ENCODE results near the gene GPRIN3. TPM values are rescaled to one million over a fixed set of nuclear protein-coding genes. Genes with fewer than 3 reads are reported as not detected.

Gene GPRIN3
- total RNA-seq, 1 donor from 2014 or later = not detected

DNA sequence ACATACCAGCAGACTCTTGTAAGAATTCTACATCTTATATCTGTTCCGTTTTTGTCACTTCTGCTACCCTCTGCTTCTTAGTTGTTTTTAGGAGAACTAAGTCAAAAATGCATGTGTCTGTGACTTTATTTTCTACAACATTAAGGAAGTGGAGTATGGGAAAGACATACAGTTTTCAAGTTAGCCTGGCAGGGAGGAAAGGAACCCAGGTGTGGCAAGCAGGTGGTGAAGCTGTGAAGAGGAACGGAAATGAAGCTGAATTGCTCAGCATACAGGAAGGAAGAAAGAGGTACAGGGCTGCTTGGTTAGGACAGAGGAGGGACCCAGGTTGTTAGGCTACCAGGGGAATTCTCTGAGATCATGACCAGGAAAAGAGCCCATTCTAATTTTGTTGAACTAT, 9.4 kb downstream of the GPRIN3 start:
- Histone ChIP-seq H3K4me3 (ENCODE audit: low read depth, low read length) (no peak overlapping the region), H3K27me3 (ENCODE audit: control insufficient read depth, insufficient read depth, low read length) (no peaks in the 10 kb centered on the region), H3K36me3 (ENCODE audit: control insufficient read depth, insufficient read depth, low read length) (no peaks in the 10 kb centered on the region)
- DNase-seq (ENCODE audit: low read depth) (no peak), FAIRE-seq (no peak)
- TF ChIP-seq, protein P1, sequence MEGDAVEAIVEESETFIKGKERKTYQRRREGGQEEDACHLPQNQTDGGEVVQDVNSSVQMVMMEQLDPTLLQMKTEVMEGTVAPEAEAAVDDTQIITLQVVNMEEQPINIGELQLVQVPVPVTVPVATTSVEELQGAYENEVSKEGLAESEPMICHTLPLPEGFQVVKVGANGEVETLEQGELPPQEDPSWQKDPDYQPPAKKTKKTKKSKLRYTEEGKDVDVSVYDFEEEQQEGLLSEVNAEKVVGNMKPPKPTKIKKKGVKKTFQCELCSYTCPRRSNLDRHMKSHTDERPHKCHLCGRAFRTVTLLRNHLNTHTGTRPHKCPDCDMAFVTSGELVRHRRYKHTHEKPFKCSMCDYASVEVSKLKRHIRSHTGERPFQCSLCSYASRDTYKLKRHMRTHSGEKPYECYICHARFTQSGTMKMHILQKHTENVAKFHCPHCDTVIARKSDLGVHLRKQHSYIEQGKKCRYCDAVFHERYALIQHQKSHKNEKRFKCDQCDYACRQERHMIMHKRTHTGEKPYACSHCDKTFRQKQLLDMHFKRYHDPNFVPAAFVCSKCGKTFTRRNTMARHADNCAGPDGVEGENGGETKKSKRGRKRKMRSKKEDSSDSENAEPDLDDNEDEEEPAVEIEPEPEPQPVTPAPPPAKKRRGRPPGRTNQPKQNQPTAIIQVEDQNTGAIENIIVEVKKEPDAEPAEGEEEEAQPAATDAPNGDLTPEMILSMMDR (IDR thresholded peaks at IDR 0.05; ENCODE audit: insufficient read depth, low read length, severe bottlenecking) = no peak

DNA sequence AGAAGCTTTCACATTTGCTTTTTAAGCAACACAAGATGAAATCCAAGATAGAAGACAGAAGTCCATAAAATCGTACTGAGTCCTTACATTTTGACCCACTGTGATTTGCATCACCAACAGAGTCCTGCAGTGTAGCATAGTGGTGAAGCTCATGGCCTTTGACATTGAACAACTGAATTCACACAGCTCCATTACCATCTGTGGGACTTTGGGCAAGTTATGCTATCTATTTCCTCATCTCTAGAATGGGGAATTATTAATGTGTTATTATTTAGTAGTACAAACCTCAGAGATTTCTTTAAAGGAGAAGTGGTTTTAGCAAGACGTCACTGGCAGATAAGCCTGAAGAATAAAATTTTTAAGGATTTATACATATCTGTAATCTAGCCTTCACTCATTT, 10.7 kb downstream of the GPRIN3 start:
- H3K4me3 ChIP-seq (ENCODE audit: low read depth, low read length) = no peak overlapping the region
- DNase-seq (ENCODE audit: low read depth) = no peak
- H3K27me3 ChIP-seq (ENCODE audit: control insufficient read depth, insufficient read depth, low read length) = no peaks in the 10 kb centered on the region
- TF ChIP-seq, protein P1 (IDR thresholded peaks at IDR 0.05; ENCODE audit: insufficient read depth, low read length, severe bottlenecking) = no peak
- no peak for FAIRE-seq
- no peaks in the 10 kb centered on the region for H3K36me3 ChIP-seq (ENCODE audit: control insufficient read depth, insufficient read depth, low read length)

DNA sequence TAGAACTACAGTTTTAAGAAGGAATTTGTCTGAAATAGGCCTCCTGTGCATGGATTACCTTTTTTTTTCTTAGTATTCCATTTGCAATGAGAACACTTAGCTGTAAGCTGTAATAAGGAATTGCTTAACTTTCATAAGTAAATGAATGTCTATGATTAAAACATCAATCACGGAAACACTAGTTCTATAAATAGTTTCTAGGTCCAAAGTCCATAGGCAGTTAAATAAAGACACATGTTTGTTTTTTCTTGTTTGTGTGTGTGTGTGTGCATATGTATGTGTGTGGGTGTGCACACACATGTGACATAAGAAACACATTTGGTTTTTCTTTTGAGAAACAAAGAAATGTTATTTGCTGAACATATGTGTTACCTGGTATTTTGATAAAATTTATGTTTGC, 11.2 kb downstream of the GPRIN3 start:
- FAIRE-seq = no peak
- H3K27me3 ChIP-seq (ENCODE audit: control insufficient read depth, insufficient read depth, low read length) = no peaks in the 10 kb centered on the region
- H3K4me3 ChIP-seq (ENCODE audit: low read depth, low read length) = no peak overlapping the region
- H3K36me3 ChIP-seq (ENCODE audit: control insufficient read depth, insufficient read depth, low read length) = no peaks in the 10 kb centered on the region
- DNase-seq (ENCODE audit: low read depth) = no peak
- TF ChIP-seq, protein P1 (IDR thresholded peaks at IDR 0.05; ENCODE audit: insufficient read depth, low read length, severe bottlenecking) = no peak

DNA sequence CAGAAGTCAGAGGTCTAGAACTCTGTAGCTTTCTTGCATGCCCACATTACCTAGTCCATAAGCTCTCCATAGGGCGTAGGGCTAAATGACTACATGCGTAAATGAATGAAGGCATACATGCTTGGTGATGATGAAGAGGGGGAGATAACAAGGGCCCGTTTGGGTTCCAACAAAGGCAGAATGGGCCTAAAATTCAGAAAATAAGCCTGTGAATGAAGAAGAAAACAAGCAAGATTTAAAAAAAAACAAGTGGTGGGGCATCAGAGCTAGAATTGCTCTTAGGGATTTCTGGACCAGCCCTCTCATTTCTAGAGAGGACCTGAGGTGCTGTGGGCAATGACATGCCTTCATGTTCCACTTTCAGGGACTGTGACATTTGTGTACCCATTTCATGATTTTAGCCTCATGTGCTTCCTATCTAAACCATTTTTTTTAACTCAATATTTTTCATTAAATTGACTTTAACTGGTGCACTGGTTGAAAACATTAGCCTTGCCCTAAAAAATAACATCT, 12.1 kb downstream of the GPRIN3 start:
- Histone ChIP-seq H3K27me3 (ENCODE audit: control insufficient read depth, insufficient read depth, low read length) (no peaks in the 10 kb centered on the region), H3K4me3 (ENCODE audit: low read depth, low read length) (no peak overlapping the region), H3K36me3 (ENCODE audit: control insufficient read depth, insufficient read depth, low read length) (no peaks in the 10 kb centered on the region)
- TF ChIP-seq, protein P1 (IDR thresholded peaks at IDR 0.05; ENCODE audit: insufficient read depth, low read length, severe bottlenecking) = no peak
- FAIRE-seq (no peak), DNase-seq (ENCODE audit: low read depth) (no peak)

DNA sequence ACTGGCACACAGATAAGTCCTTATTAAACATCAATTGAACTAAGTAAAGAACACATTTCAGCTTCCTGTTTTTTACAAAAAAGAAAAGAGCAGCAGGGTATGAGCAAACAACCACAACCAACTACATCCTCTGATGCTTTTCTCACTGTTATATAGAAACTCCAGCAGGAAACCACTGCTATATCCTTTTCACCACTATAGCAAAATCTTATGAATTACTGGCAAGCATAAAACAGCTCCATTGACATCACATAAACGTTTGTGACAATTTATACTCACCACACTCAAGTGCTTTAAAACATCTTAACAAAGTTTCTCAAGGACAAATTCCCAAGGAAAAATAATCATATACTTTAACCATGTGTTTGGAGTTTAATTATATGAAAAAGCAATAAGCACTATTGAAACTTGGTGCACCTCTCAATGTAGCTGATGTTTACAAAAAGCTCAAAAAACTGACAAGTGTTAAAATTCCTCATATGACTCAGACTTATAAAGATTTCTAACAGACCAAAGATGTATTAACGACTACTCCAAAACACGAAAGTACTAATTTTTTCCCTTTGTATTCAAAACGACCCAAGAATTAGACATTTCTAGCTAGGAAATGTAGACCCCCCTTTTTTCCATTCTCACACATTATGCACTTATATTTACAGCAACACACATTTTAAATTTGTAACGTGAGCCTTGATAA, 12.9 kb downstream of the GPRIN3 start:
- H3K27me3 ChIP-seq (ENCODE audit: control insufficient read depth, insufficient read depth, low read length) = no peaks in the 10 kb centered on the region
- no peak for FAIRE-seq
- TF ChIP-seq, protein P1 (IDR thresholded peaks at IDR 0.05; ENCODE audit: insufficient read depth, low read length, severe bottlenecking) = no peak

DNA sequence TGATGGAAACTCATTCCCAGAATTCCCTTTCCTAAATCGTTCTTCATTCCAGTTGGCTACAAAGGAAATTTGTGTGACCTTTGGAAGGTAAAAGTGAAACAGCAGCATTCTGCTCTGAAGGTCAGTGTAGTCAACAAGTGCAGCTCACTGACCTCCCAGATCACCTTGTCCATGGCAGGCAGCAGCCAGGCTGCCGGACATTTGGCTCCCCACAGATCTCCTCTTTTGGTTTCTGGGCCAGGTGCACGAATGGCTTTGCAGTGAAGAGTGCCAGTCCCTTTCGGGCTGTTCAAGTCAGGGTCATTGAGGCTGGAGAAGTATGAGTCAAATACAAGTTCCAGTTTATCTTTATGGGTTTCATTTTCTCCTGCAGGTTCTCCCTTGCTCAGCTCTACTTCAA, 14.3 kb downstream of the GPRIN3 start:
- H3K36me3 ChIP-seq (ENCODE audit: control insufficient read depth, insufficient read depth, low read length) = no peaks in the 10 kb centered on the region
- TF ChIP-seq, protein P1 (IDR thresholded peaks at IDR 0.05; ENCODE audit: insufficient read depth, low read length, severe bottlenecking) = no peak
- H3K27me3 ChIP-seq (ENCODE audit: control insufficient read depth, insufficient read depth, low read length) = no peaks in the 10 kb centered on the region
- H3K4me3 ChIP-seq (ENCODE audit: low read depth, low read length) = no peak overlapping the region
- DNase-seq (ENCODE audit: low read depth) (no peak), FAIRE-seq (no peak)

More for the DNA sequence above, 12.9 kb downstream of the GPRIN3 start:
- no peaks in the 10 kb centered on the region for H3K36me3 ChIP-seq (ENCODE audit: control insufficient read depth, insufficient read depth, low read length)
- DNase-seq (ENCODE audit: low read depth) = no peak
- no peak overlapping the region for H3K4me3 ChIP-seq (ENCODE audit: low read depth, low read length)
